Mucosa of descending colon (tissue), 3 donors: ENCODE data around the gene CEACAM16. TPM values are rescaled to one million over a fixed set of nuclear protein-coding genes. Genes with fewer than 3 reads are reported as not detected.
"Not testable (repeated sequence)": the region's sequence is repeated elsewhere in the genome, so short reads cannot be mapped to it uniquely, and the experiment has no call there.

Source experiments
- ATAC-seq: fragments of 200-7000 bp; cut with Tn5 transposase; one replicate; pipeline ENCODE4 v1.9.1; 2020; ENCODE audit warnings: mild to moderate bottlenecking, moderate library complexity
- DNase-seq, 3 donors: peaks; one replicate each; pipeline ENCODE4 v3.0.0-alpha.2; 2020
- H3K36me3 ChIP-seq: fragments of 200-600 bp; one replicate; pipeline ENCODE4 v1.8.0; 2021; ENCODE audit warnings: low read depth, mild to moderate bottlenecking
- H3K4me1 ChIP-seq: fragments of 200-600 bp; one replicate; pipeline ENCODE4 v1.8.0; 2021; ENCODE audit warnings: low read depth, mild to moderate bottlenecking
- H3K4me3 ChIP-seq: fragments of 200-600 bp; one replicate; pipeline ENCODE4 v1.8.0; 2021; ENCODE audit warnings: mild to moderate bottlenecking
- H3K9me3 ChIP-seq: fragments of 200-600 bp; one replicate; pipeline ENCODE4 v1.8.0; 2021; ENCODE audit warnings: mild to moderate bottlenecking
- CTCF ChIP-seq: fragments of 200-600 bp; IDR thresholded peaks from one replicate; pipeline ENCODE4 v1.8.0; 2022; ENCODE audit warnings: antibody characterized with exemption, mild to moderate bottlenecking
- intact Hi-C, 2 donors: fragments of 100-400 bp; cut with DNase I in 1 of 2; cut with micrococcal nuclease in 1 of 2; formaldehyde crosslinking; loops; one replicate each; pipeline versions ENCODE4 v1.11.0 to v1.11.1; 2022; cut with DNase I, micrococcal nuclease
- total RNA-seq, 3 donors: library from RNA; stranded (reverse); fragmentation: NEBNext Ultra II Directional in 2 of 3; extraction: Animal tissue kit (Norgen Biotek cat#: 25700) in 2 of 3; gene quantifications; one replicate each; pipeline versions ENCODE4 v1.2.1 to v1.2.4, GENCODE V29; 2021 to 2023
- donor health status: DM: no; HTN: no; CAD: no; lungs with moderate emphysema.
- donor health status: DM: no; HTN: no; CAD: no.
- donor health status: DM: no; HTN: yes; CAD: no.

CEACAM16 gene
- total RNA-seq, 3 donors from 2014 or later = 0.17 TPM; not detected in 2

GRCh38 chr19:44714597-44715169 lies 15.7 kb downstream of the CEACAM16 start:
- intact Hi-C loops = no loop called here
- no peak for DNase-seq
- Histone ChIP-seq H3K9me3 (peaks cover 3% of the 10 kb centered on the region), H3K36me3 (no peaks in the 10 kb centered on the region), H3K4me3 (no peak overlapping the region), H3K4me1 (peaks cover 14% of the 10 kb centered on the region)
- no peak for TF ChIP-seq CTCF
- ATAC-seq = no peak

- Histone ChIP-seq H3K36me3 (no peaks in the 10 kb centered on the region), H3K4me3 (no peak overlapping the region), H3K9me3 (peaks cover 3% of the 10 kb centered on the region), H3K4me1 (peaks cover 16% of the 10 kb centered on the region)
- TF ChIP-seq CTCF = no peak
- DNase-seq (no peak), ATAC-seq (no peak)
- intact Hi-C loops = no loop called here
Measured at GRCh38 chr19:44717603-44718002, 18.7 kb downstream of the CEACAM16 start.

- TF ChIP-seq CTCF = no peak
- H3K4me3 ChIP-seq = no peak overlapping the region
- H3K4me1 ChIP-seq = peaks cover 19% of the 10 kb centered on the region
- ATAC-seq (peak; percentile 84), DNase-seq (peak in 2 of 3 donors; percentile 78 to 87)
- intact Hi-C loops = no loop called here
- H3K36me3 ChIP-seq = no peaks in the 10 kb centered on the region
- peaks cover 3% of the 10 kb centered on the region for H3K9me3 ChIP-seq
Measured at GRCh38 chr19:44718441-44719261, 19.7 kb downstream of the CEACAM16 start.

GRCh38 chr19:44719262-44719701 lies 20.3 kb downstream of the CEACAM16 start:
- no peak for DNase-seq
- TF ChIP-seq CTCF = no peak
- H3K4me1 ChIP-seq = peaks cover 25% of the 10 kb centered on the region

GRCh38 chr19:44720396-44720795 lies 21.4 kb downstream of the CEACAM16 start:
- intact Hi-C loops = loop anchor here in 1 of 2 donors (5.0 kb wide), 1 partner anchor 52 kb away; no protein-coding TSS in a partner anchor

More at GRCh38 chr19:44719262-44719701, 20.3 kb downstream of the CEACAM16 start:
- peak; percentile 2 for ATAC-seq
- Histone ChIP-seq H3K36me3 (no peaks in the 10 kb centered on the region), H3K4me3 (no peak overlapping the region), H3K9me3 (peaks cover 3% of the 10 kb centered on the region)
- intact Hi-C loops = no loop called here

GRCh38 chr19:44720945-44721344 lies 22.0 kb downstream of the CEACAM16 start:
- Histone ChIP-seq H3K36me3 (no peaks in the 10 kb centered on the region), H3K4me1 (peaks cover 40% of the 10 kb centered on the region), H3K9me3 (no peaks in the 10 kb centered on the region), H3K4me3 (no peak overlapping the region)
- no peak for TF ChIP-seq CTCF
- DNase-seq = no peak
- no peak for ATAC-seq
- intact Hi-C loops = loop anchor here in 1 of 2 donors (5.0 kb wide), 1 partner anchor 51 kb away; no protein-coding TSS in a partner anchor

More at GRCh38 chr19:44720396-44720795, 21.4 kb downstream of the CEACAM16 start:
- not testable (repeated sequence) for ATAC-seq, H3K4me3 ChIP-seq, H3K9me3 ChIP-seq, H3K36me3 ChIP-seq, DNase-seq
- peaks cover 35% of the 10 kb centered on the region for H3K4me1 ChIP-seq

GRCh38 chr19:44721369-44721768 lies 22.4 kb downstream of the CEACAM16 start:
- intact Hi-C loops = loop anchor here in 1 of 2 donors (5.0 kb wide), 1 partner anchor 51 kb away; no protein-coding TSS in a partner anchor
- not testable (repeated sequence) for ATAC-seq, H3K36me3 ChIP-seq, DNase-seq, H3K4me3 ChIP-seq, H3K9me3 ChIP-seq
- peaks cover 44% of the 10 kb centered on the region for H3K4me1 ChIP-seq
